Measurements from ENCODE around the gene GTPBP3. TPM values are rescaled to one million over a fixed set of nuclear protein-coding genes. Genes with fewer than 3 reads are reported as not detected.

GTPBP3 gene
- total RNA-seq, 3 donors from 2014 or later (not counting 1 experiment from before 2014, with no cell fraction given) = 21.6 to 33.0 (median 27.7) TPM

GRCh38 chr19:17352608-17353280 is 15.4 kb downstream of the GTPBP3 start:
- WGBS (ENCODE audit: insufficient coverage) = 63% methylated on average over 14 of the region's 14 CpGs
- intact Hi-C loops (cut with micrococcal nuclease) = no loop called here
- no peak for ATAC-seq

GRCh38 chr19:17353386-17353785 is 16.0 kb downstream of the GTPBP3 start:
- H3K4me3 Mint-ChIP-seq = no peak overlapping the region
- 91% methylated on average over 8 of the region's 8 CpGs for WGBS (ENCODE audit: insufficient coverage)
- H3K27me3 ChIP-seq (ENCODE audit: control insufficient read depth, insufficient read depth, low read length) = peaks cover 2% of the 10 kb centered on the region
- intact Hi-C loops (cut with micrococcal nuclease) = no loop called here
- H3K36me3 ChIP-seq (ENCODE audit: control insufficient read depth, insufficient read depth, low read length) = no peaks in the 10 kb centered on the region
- H3K36me3 Mint-ChIP-seq = no peaks in the 10 kb centered on the region
- H3K4me1 ChIP-seq (ENCODE audit: control insufficient read depth, insufficient read depth, low read length) = peaks cover 6% of the 10 kb centered on the region
- no peaks in the 10 kb centered on the region for H3K9me3 ChIP-seq (ENCODE audit: control insufficient read depth, insufficient read depth, low read length)
- TF ChIP-seq CTCF (IDR thresholded peaks at IDR 0.05) = no peak
- peaks cover 0 to 22% of the 10 kb centered on the region in 2 donors for H3K27me3 Mint-ChIP-seq (ENCODE audit: low read depth in 2 of 2)
- H3K27ac Mint-ChIP-seq = no peak overlapping the region
- no peak for ATAC-seq
- no peak overlapping the region for H3K27ac ChIP-seq (ENCODE audit: low read length)
- no peaks in the 10 kb centered on the region for H3K9me3 Mint-ChIP-seq
- no peaks in the 10 kb centered on the region for H3K4me1 Mint-ChIP-seq
- no peak overlapping the region for H3K4me3 ChIP-seq (ENCODE audit: low read length)
- no peak for DNase-seq

More at GRCh38 chr19:17352608-17353280, 15.4 kb downstream of the GTPBP3 start:
- peaks cover 4 to 24% of the 10 kb centered on the region in 2 donors for H3K27me3 Mint-ChIP-seq (ENCODE audit: low read depth in 2 of 2)
- H3K4me3 Mint-ChIP-seq = no peak overlapping the region
- no peak for TF ChIP-seq CTCF (IDR thresholded peaks at IDR 0.05)
- H3K36me3 ChIP-seq (ENCODE audit: control insufficient read depth, insufficient read depth, low read length) = no peaks in the 10 kb centered on the region
- no peaks in the 10 kb centered on the region for H3K36me3 Mint-ChIP-seq
- no peak for DNase-seq
- H3K27ac ChIP-seq (ENCODE audit: low read length) = no peak overlapping the region
- H3K4me1 ChIP-seq (ENCODE audit: control insufficient read depth, insufficient read depth, low read length) = peaks cover 6% of the 10 kb centered on the region
- no peaks in the 10 kb centered on the region for H3K9me3 ChIP-seq (ENCODE audit: control insufficient read depth, insufficient read depth, low read length)
- H3K27me3 ChIP-seq (ENCODE audit: control insufficient read depth, insufficient read depth, low read length) = peaks cover 2% of the 10 kb centered on the region
- H3K4me3 ChIP-seq (ENCODE audit: low read length) = no peak overlapping the region
- no peaks in the 10 kb centered on the region for H3K4me1 Mint-ChIP-seq
- no peak overlapping the region for H3K27ac Mint-ChIP-seq
- no peaks in the 10 kb centered on the region for H3K9me3 Mint-ChIP-seq

- Mint-ChIP-seq H3K36me3 (no peaks in the 10 kb centered on the region), H3K27ac (no peak overlapping the region), H3K4me1 (no peaks in the 10 kb centered on the region), H3K4me3 (no peak overlapping the region), H3K27me3 (ENCODE audit: low read depth in 2 of 2) (peaks cover 0 to 11% of the 10 kb centered on the region in 2 donors), H3K9me3 (no peaks in the 10 kb centered on the region)
- Histone ChIP-seq H3K9me3 (ENCODE audit: control insufficient read depth, insufficient read depth, low read length) (no peaks in the 10 kb centered on the region), H3K4me1 (ENCODE audit: control insufficient read depth, insufficient read depth, low read length) (no peaks in the 10 kb centered on the region), H3K27ac (ENCODE audit: low read length) (no peak overlapping the region), H3K4me3 (ENCODE audit: low read length) (no peak overlapping the region), H3K36me3 (ENCODE audit: control insufficient read depth, insufficient read depth, low read length) (no peaks in the 10 kb centered on the region), H3K27me3 (ENCODE audit: control insufficient read depth, insufficient read depth, low read length) (no peaks in the 10 kb centered on the region)
- intact Hi-C loops (cut with micrococcal nuclease) = no loop called here
- no peak for ATAC-seq
- 87% methylated on average over 7 of the region's 7 CpGs for WGBS (ENCODE audit: insufficient coverage)
- no peak for TF ChIP-seq CTCF (IDR thresholded peaks at IDR 0.05)
- DNase-seq = no peak
These were observed 19.8 kb downstream of the GTPBP3 start for GRCh38 chr19:17357078-17357666.

All from natural killer cell (primary cell).